Myometrial cell (primary cell): ENCODE results near the gene CCDC7. TPM values are rescaled to one million over a fixed set of nuclear protein-coding genes. Genes with fewer than 3 reads are reported as not detected.

Experiments used
- total RNA-seq: library from RNA; depleted of rRNA; stranded (reverse); fragments of >200 nt; gene quantifications from 2 replicates; pipeline ENCODE4 v1.2.3, GENCODE V29; 2015

CCDC7 gene
- total RNA-seq = 1.2 and 3.2 TPM in 2 replicates

DNA sequence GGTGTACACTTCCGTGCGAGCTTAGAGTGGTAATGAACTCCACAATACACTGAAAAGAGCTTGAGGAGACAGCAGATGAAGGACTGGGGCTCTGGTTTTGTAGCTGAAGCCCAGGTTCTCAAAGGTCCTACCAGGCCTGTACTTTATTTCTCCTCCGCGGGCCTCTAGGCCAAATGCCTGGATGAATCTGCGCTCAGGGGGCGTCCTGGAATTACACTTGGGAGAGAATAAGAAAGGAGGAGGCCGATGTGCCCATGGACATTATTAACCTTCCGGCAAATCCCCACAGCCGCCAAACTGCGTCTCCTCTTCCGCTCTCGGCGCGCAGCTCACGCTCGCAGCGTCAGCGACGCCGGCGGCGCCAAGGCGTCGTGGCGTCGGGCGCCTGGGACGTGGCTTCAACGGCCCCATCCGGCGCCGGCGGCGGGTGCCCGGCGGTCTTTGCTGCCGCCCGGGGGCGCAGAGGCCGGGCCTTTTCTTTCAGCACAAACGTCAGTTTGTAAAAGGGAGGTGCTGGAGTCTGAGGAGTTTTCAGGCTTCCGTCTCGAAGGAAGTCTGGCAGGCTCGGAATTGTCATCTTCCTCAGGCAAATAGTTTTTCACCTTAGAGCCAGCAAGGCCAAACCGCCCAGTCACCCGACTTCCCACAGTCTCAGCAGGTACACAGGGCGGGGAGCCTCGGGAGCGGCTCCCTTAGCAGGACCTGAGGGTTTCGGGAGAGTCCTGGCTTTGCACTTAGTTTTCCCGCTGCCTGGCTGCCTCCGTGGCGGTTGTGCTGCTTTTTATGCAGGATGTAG is at the start of gene CCDC7:
CCDC7 (plus strand) TSS at position 401 of the 796 bp plus-strand sequence. CDS start 5,503 bp downstream, outside the sequence.

Other genes starting within 250 kb of the CCDC7 start
- 9.7 and 13.3 TPM in 2 replicates for gene EPC1, start 99.0 kb upstream of the CCDC7 start, total RNA-seq